Gastroesophageal sphincter (tissue), 3 donors: ENCODE results near the gene NRL.

Source experiments
- POLR2A ChIP-seq, 2 donors: fragments of 450-650 bp; IDR thresholded peaks; one replicate each; pipeline ENCODE4 v1.6.1; 2017; ENCODE audit warnings: antibody characterized with exemption in 2 of 2, mild to moderate bottlenecking in 2 of 2, moderate library complexity in 1 of 2
- POLR2AphosphoS5 ChIP-seq: sonication (generic); formaldehyde crosslinking; IDR thresholded peaks from one replicate; pipeline ENCODE4 v1.6.1; 2017; ENCODE audit warnings: antibody characterized with exemption
- TF ChIP-seq, protein P1 (sequence below), 4 experiments: fragments of 200-600 bp in 2 of 4; fragments of 450-650 bp in 2 of 4; sonication (generic) in 1 of 4; IDR thresholded peaks; one replicate each; pipeline ENCODE4 v1.5.1; 2017 to 2019; ENCODE audit warnings: antibody characterized with exemption in 4 of 4, mild to moderate bottlenecking in 2 of 4, moderate library complexity in 2 of 4

- TF ChIP-seq, protein P1, sequence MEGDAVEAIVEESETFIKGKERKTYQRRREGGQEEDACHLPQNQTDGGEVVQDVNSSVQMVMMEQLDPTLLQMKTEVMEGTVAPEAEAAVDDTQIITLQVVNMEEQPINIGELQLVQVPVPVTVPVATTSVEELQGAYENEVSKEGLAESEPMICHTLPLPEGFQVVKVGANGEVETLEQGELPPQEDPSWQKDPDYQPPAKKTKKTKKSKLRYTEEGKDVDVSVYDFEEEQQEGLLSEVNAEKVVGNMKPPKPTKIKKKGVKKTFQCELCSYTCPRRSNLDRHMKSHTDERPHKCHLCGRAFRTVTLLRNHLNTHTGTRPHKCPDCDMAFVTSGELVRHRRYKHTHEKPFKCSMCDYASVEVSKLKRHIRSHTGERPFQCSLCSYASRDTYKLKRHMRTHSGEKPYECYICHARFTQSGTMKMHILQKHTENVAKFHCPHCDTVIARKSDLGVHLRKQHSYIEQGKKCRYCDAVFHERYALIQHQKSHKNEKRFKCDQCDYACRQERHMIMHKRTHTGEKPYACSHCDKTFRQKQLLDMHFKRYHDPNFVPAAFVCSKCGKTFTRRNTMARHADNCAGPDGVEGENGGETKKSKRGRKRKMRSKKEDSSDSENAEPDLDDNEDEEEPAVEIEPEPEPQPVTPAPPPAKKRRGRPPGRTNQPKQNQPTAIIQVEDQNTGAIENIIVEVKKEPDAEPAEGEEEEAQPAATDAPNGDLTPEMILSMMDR (IDR thresholded peaks at IDR 0.05) = no peak
- no peak for TF ChIP-seq POLR2A (IDR thresholded peaks at IDR 0.05)
- no peak for TF ChIP-seq POLR2AphosphoS5
These were observed 8.1 kb upstream of the NRL start for GRCh38 chr14:24122898-24123297.
